GM20000 (cell line): ENCODE measurements around the gene EPB41L1.

Experiments used
- DNase-seq: peaks from one replicate; pipeline ENCODE4 v3.0.0; 2012; ENCODE audit warnings: low spot score
- CTCF ChIP-seq: IDR thresholded peaks from 2 replicates; pipeline ENCODE4 v1.5.1; 2012; ENCODE audit warnings: mild to moderate bottlenecking, control low read depth; ENCODE audit errors: extremely low read depth, missing control alignments

Gene EPB41L1

GRCh38 chr20:36252511-36252910 lies 98.0 kb downstream of the EPB41L1 start:
- no peak for DNase-seq
- TF ChIP-seq CTCF, result no peak

- TF ChIP-seq CTCF, result no peak
- DNase-seq, result no peak
Measured at GRCh38 chr20:36253036-36253435, 98.5 kb downstream of the EPB41L1 start.

- no peak for TF ChIP-seq CTCF
- no peak for DNase-seq
Measured at GRCh38 chr20:36254076-36254475, 99.5 kb downstream of the EPB41L1 start.

GRCh38 chr20:36255445-36255844 lies 100.9 kb downstream of the EPB41L1 start:
- no peak for DNase-seq
- TF ChIP-seq CTCF, result no peak

GRCh38 chr20:36259177-36260061 lies 104.9 kb downstream of the EPB41L1 start:
- no peak for DNase-seq
- TF ChIP-seq CTCF, result no peak

- TF ChIP-seq CTCF, result no peak
- DNase-seq, result no peak
Measured at GRCh38 chr20:36260316-36260715, 105.8 kb downstream of the EPB41L1 start.

- no peak for TF ChIP-seq CTCF
- DNase-seq, result no peak
Measured at GRCh38 chr20:36261389-36262105, 107.0 kb downstream of the EPB41L1 start.
